Uterus (tissue), 2 donors: ENCODE data around the gene TENT5D.

ENCODE experiments used
- POLR2A ChIP-seq, 2 donors: fragments of 450-650 bp; IDR thresholded peaks; one replicate each; pipeline ENCODE4 v1.6.1; 2016; ENCODE audit warnings: antibody characterized with exemption in 2 of 2, mild to moderate bottlenecking in 1 of 2, moderate library complexity in 1 of 2
- TF ChIP-seq, protein P1 (sequence below), 4 experiments: fragments of 200-600 bp in 2 of 4; fragments of 450-650 bp in 2 of 4; sonication (generic) in 2 of 4; IDR thresholded peaks; one replicate each; pipeline ENCODE4 v1.5.1; 2016 to 2019; ENCODE audit warnings: antibody characterized with exemption in 4 of 4, mild to moderate bottlenecking in 2 of 4, moderate library complexity in 1 of 4

DNA sequence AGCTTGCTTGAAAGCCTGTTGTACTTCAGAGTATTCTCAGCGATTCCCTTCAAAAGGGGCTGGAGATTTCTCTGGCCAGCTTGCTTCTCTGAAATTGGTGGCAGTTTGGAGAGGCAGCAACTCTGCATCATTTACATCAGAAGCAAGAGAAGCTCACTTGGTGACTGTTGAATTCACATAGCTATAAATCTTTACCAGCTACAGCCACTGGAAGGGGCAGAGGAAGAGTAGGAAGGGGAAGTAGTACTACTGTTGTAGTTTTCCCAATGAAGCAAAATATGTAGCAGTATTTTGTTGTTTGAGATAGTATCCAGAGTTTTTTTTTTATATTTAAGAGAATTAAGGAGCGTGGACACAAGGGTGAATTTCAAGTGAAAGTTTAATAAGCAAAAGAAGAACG lies 2.8 kb downstream of the TENT5D start:
- TF ChIP-seq, protein P1, sequence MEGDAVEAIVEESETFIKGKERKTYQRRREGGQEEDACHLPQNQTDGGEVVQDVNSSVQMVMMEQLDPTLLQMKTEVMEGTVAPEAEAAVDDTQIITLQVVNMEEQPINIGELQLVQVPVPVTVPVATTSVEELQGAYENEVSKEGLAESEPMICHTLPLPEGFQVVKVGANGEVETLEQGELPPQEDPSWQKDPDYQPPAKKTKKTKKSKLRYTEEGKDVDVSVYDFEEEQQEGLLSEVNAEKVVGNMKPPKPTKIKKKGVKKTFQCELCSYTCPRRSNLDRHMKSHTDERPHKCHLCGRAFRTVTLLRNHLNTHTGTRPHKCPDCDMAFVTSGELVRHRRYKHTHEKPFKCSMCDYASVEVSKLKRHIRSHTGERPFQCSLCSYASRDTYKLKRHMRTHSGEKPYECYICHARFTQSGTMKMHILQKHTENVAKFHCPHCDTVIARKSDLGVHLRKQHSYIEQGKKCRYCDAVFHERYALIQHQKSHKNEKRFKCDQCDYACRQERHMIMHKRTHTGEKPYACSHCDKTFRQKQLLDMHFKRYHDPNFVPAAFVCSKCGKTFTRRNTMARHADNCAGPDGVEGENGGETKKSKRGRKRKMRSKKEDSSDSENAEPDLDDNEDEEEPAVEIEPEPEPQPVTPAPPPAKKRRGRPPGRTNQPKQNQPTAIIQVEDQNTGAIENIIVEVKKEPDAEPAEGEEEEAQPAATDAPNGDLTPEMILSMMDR (IDR thresholded peaks at IDR 0.05) = no peak
- TF ChIP-seq POLR2A (IDR thresholded peaks at IDR 0.05) = no peak
